Activated naive CD8-positive, alpha-beta T cell treated with anti-CD3 and anti-CD28 coated beads, Interleukin-2, amount 50 U/mL, for 24 hours (primary cell): Measurements from ENCODE around the gene CDH13.

Experiments
- ATAC-seq: fragments of 150-1000 bp; cut with Tn5 transposase; one replicate; pipeline ENCODE4 v1.10.0; 2021
- DNase-seq: peaks from one replicate; pipeline ENCODE4 v3.0.0; 2021
- H3K27ac Mint-ChIP-seq: one replicate; pipeline ENCODE4 v1.8.0; 2021; ENCODE audit warnings: mild to moderate bottlenecking, mixed read lengths
- H3K27me3 Mint-ChIP-seq: one replicate; pipeline ENCODE4 v1.8.0; 2021; ENCODE audit warnings: mixed read lengths
- H3K36me3 Mint-ChIP-seq: one replicate; pipeline ENCODE4 v1.8.0; 2021; ENCODE audit warnings: low read depth, mixed read lengths
- H3K4me1 Mint-ChIP-seq: one replicate; pipeline ENCODE4 v1.8.0; 2021; ENCODE audit warnings: mixed read lengths
- H3K4me3 Mint-ChIP-seq: one replicate; pipeline ENCODE4 v1.8.0; 2021; ENCODE audit warnings: mild to moderate bottlenecking, moderate library complexity, mixed read lengths
- H3K9me3 Mint-ChIP-seq: one replicate; pipeline ENCODE4 v1.8.0; 2021; ENCODE audit warnings: mixed read lengths

Gene CDH13

DNA sequence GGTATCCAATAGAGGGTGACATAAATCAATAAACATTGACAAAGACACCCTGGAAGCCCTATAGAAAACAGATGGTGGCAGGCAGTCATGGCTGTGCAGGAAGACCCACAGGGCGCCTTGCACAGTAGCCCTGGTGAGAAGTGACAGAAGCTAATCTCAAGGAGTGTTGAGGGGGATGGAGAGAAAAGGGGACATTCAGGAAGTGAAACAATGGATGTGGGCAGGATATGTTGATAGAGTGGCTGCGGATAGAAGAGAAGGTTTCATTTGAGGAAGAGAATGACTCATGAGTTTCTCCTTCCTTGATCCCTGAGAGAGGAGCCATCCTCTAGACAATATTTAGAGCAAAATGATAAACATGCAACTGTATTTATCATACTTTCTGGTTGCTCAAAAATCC lies 712.2 kb downstream of the CDH13 start:
- no peak overlapping the region for H3K4me3 Mint-ChIP-seq
- H3K27me3 Mint-ChIP-seq, result peaks cover 5% of the 10 kb centered on the region
- H3K9me3 Mint-ChIP-seq, result no peaks in the 10 kb centered on the region
- H3K36me3 Mint-ChIP-seq, result no peaks in the 10 kb centered on the region
- H3K4me1 Mint-ChIP-seq, result no peaks in the 10 kb centered on the region
- H3K27ac Mint-ChIP-seq, result no peak overlapping the region
- DNase-seq (no peak), ATAC-seq (no peak)

- no peak for DNase-seq
- Mint-ChIP-seq H3K36me3 (no peaks in the 10 kb centered on the region), H3K27me3 (peaks cover 4% of the 10 kb centered on the region), H3K9me3 (peaks cover 9% of the 10 kb centered on the region), H3K4me3 (no peak overlapping the region), H3K4me1 (no peaks in the 10 kb centered on the region), H3K27ac (no peak overlapping the region)
- no peak for ATAC-seq
Observed at GRCh38 chr16:83343935-83344366, 717.2 kb downstream of the CDH13 start.

DNA sequence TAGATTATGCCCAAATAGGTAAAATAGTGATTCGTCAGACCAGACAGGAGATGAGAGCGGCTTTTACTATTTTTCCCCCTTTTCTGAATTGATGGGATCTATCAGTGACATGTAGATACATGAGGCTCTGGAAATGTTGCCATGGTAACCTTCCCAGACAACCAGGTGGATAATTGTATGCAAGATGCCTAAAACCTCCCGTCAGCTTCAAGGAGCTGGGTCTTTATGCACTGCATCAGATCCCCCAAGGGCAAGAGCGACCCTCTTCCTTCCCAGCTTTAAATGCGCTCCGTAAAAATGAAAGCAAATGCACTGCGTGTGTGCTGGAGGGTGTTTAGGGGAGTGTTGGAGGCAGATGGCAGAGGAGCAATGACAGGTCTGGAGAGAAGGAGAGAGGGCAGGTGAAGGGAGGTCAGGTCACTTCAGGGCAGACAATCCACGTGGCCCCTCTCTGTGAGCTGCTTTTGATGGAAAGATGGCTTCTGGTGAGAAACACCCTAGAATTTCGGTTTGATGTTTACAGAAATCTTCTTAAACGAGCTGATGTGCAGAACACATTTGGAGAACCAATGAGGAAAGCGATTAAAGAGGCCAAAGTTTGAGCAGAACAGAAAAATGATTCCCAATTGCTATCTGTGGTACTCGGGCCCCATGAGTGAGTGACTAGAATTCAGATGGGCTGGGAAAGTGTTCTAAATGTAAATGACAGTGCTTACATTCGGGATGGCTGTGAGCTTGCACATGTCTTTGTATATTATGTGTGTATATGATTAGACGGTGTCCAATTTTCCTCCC lies 719.3 kb downstream of the CDH13 start:
- ATAC-seq (no peak), DNase-seq (no peak)
- Mint-ChIP-seq H3K27ac (no peak overlapping the region), H3K36me3 (no peaks in the 10 kb centered on the region), H3K27me3 (peaks cover 4% of the 10 kb centered on the region), H3K9me3 (peaks cover 9% of the 10 kb centered on the region), H3K4me1 (no peaks in the 10 kb centered on the region), H3K4me3 (no peak overlapping the region)

DNA sequence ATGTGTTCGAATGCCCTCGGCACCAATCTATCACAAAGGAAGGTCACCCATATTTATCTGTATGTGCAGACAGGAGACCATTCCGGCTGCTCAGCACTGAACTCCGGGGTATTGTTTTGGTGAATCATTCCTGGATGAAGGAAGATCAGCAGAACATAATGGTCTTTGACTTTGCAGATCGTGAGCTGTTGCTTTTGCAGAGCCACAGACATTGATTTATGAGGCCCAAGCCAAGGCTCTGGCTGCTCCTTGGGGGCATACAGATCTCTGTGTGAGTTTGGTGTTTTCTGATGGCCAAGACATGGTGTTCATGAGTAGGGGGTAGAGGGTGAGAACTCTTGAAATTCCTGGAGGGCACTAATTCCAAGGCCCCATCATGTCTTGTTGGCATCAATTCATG lies 722.2 kb downstream of the CDH13 start:
- peaks cover 5% of the 10 kb centered on the region for H3K27me3 Mint-ChIP-seq
- H3K36me3 Mint-ChIP-seq, result no peaks in the 10 kb centered on the region
- peaks cover 9% of the 10 kb centered on the region for H3K9me3 Mint-ChIP-seq
- DNase-seq (no peak), ATAC-seq (no peak)
- no peaks in the 10 kb centered on the region for H3K4me1 Mint-ChIP-seq
- H3K4me3 Mint-ChIP-seq, result no peak overlapping the region
- H3K27ac Mint-ChIP-seq, result no peak overlapping the region

GRCh38 chr16:83350481-83350880 lies 723.7 kb downstream of the CDH13 start:
- peaks cover 6% of the 10 kb centered on the region for H3K9me3 Mint-ChIP-seq
- no peak overlapping the region for H3K27ac Mint-ChIP-seq
- no peak for ATAC-seq
- no peaks in the 10 kb centered on the region for H3K4me1 Mint-ChIP-seq
- DNase-seq, result no peak
- no peak overlapping the region for H3K4me3 Mint-ChIP-seq
- H3K36me3 Mint-ChIP-seq, result no peaks in the 10 kb centered on the region
- H3K27me3 Mint-ChIP-seq, result peaks cover 5% of the 10 kb centered on the region

DNA sequence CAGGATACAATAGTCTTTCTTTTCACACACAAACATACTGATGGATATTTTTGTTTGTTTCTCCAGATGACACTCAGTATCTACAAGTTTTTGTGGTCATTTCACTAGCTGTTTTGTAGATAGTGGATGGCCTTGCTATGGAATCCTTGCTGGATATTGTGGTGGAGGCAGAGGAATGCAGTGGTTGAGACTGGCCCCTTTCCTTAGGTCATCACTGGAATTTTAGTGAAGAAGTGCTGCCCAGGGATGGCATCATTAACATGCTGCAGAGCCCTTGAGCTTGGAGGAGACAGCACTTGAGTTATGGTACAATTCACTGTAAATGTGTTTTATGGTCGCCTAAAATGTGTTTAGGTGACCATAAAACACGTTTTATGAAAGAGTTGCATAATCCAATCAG lies 725.1 kb downstream of the CDH13 start:
- peaks cover 2% of the 10 kb centered on the region for H3K27me3 Mint-ChIP-seq
- no peaks in the 10 kb centered on the region for H3K9me3 Mint-ChIP-seq
- H3K4me3 Mint-ChIP-seq, result no peak overlapping the region
- H3K36me3 Mint-ChIP-seq, result no peaks in the 10 kb centered on the region
- H3K4me1 Mint-ChIP-seq, result no peaks in the 10 kb centered on the region
- no peak for DNase-seq
- ATAC-seq, result no peak
- no peak overlapping the region for H3K27ac Mint-ChIP-seq

DNA sequence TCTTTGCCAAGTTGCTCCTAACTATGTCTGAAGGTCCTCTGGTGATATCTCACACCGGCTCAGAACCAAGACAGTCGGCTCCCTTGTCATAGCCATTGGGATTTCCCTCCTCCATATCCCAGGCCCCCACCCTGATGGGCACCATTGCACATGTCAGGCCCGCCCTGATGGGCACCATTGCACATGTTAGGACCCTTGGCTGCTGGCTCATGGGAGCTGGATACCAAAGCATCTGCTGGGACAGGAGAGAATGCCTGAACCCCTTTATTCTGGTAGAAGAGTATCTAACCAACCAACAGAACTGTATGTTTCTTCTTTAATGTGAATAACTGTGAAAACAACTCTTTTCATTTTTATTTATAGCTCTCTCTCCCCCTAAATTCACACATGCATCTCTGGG lies 726.5 kb downstream of the CDH13 start:
- Mint-ChIP-seq H3K27me3 (peaks cover 2% of the 10 kb centered on the region), H3K4me3 (no peak overlapping the region), H3K4me1 (no peaks in the 10 kb centered on the region), H3K9me3 (no peaks in the 10 kb centered on the region), H3K27ac (no peak overlapping the region), H3K36me3 (no peaks in the 10 kb centered on the region)
- DNase-seq (no peak), ATAC-seq (no peak)

DNA sequence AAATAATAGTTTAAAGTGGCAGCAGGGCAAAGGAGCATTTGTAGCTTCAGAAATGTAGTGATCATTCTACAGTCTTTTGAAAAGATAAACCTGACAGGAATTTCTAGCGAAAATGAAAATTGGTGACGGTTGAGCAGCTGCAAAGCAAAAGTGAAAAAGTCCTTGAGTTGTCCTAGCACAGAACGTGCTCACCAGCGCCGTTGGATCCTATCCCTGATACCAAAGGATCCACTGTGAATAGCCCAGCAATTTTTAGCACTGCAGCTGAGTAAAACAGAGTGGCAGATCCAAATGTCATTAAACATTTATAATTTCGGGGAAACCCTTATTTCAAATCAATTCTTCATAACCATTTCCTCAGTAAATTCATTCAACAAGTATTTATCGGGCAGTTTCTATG lies 727.2 kb downstream of the CDH13 start:
- Mint-ChIP-seq H3K9me3 (no peaks in the 10 kb centered on the region), H3K27ac (no peak overlapping the region), H3K4me3 (no peak overlapping the region), H3K36me3 (no peaks in the 10 kb centered on the region), H3K4me1 (no peaks in the 10 kb centered on the region), H3K27me3 (peaks cover 2% of the 10 kb centered on the region)
- DNase-seq (no peak), ATAC-seq (no peak)

DNA sequence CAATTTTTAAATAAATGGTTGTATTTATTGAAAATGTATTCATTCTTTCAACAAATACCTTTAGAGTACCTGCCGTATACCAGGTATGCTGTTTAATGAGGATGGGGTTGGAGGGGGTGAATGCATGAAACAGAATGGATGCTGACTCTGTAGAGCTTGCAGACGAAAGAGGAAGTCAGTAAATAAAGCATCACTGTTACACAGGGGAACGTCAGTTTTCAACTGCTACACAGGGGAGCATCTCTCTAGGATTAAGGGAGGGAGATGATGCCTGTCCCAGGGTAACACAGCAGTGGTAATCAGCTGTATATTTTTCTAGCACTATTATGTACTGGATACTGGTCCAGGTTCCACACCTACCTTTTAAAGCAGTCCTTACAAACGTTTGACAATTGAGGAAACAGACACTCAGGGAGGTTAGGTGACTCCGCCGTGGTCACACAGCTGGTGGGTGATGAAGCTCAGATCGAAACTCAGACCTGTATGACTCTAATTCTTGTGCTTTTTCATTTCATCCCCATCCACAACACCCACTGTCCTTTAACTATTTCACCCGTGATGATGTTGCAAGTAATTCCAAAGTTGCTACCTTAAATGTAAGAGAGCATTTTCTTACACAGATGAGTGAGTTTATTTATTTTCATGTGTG lies 728.9 kb downstream of the CDH13 start:
- no peaks in the 10 kb centered on the region for H3K36me3 Mint-ChIP-seq
- H3K27ac Mint-ChIP-seq, result no peak overlapping the region
- ATAC-seq (no peak), DNase-seq (no peak)
- H3K27me3 Mint-ChIP-seq, result peaks cover 2% of the 10 kb centered on the region
- no peaks in the 10 kb centered on the region for H3K9me3 Mint-ChIP-seq
- no peaks in the 10 kb centered on the region for H3K4me1 Mint-ChIP-seq
- H3K4me3 Mint-ChIP-seq, result no peak overlapping the region

GRCh38 chr16:83356266-83356665 lies 729.5 kb downstream of the CDH13 start:
- no peak overlapping the region for H3K4me3 Mint-ChIP-seq
- H3K27ac Mint-ChIP-seq, result no peak overlapping the region
- H3K4me1 Mint-ChIP-seq, result no peaks in the 10 kb centered on the region
- H3K9me3 Mint-ChIP-seq, result no peaks in the 10 kb centered on the region
- DNase-seq, result no peak
- no peak for ATAC-seq
- H3K36me3 Mint-ChIP-seq, result no peaks in the 10 kb centered on the region
- H3K27me3 Mint-ChIP-seq, result peaks cover 2% of the 10 kb centered on the region

- no peak for DNase-seq
- H3K4me3 Mint-ChIP-seq, result no peak overlapping the region
- H3K9me3 Mint-ChIP-seq, result no peaks in the 10 kb centered on the region
Observed at GRCh38 chr16:83356986-83357385, 730.2 kb downstream of the CDH13 start.

GRCh38 chr16:83363521-83363920 lies 736.8 kb downstream of the CDH13 start:
- Mint-ChIP-seq H3K27ac (no peak overlapping the region), H3K9me3 (no peaks in the 10 kb centered on the region), H3K36me3 (no peaks in the 10 kb centered on the region), H3K4me1 (no peaks in the 10 kb centered on the region), H3K27me3 (no peaks in the 10 kb centered on the region), H3K4me3 (no peak overlapping the region)
- ATAC-seq (no peak), DNase-seq (no peak)

More at GRCh38 chr16:83356986-83357385, 730.2 kb downstream of the CDH13 start:
- Mint-ChIP-seq H3K4me1 (no peaks in the 10 kb centered on the region), H3K36me3 (no peaks in the 10 kb centered on the region), H3K27ac (no peak overlapping the region), H3K27me3 (no peaks in the 10 kb centered on the region)
- no peak for ATAC-seq

- Mint-ChIP-seq H3K9me3 (no peaks in the 10 kb centered on the region), H3K4me3 (no peak overlapping the region), H3K27me3 (no peaks in the 10 kb centered on the region), H3K4me1 (no peaks in the 10 kb centered on the region), H3K36me3 (no peaks in the 10 kb centered on the region), H3K27ac (no peak overlapping the region)
- no peak for DNase-seq
- ATAC-seq, result no peak
Observed at GRCh38 chr16:83365166-83365565, 738.4 kb downstream of the CDH13 start.

- DNase-seq, result no peak
- Mint-ChIP-seq H3K4me3 (no peak overlapping the region), H3K36me3 (no peaks in the 10 kb centered on the region), H3K4me1 (no peaks in the 10 kb centered on the region), H3K9me3 (no peaks in the 10 kb centered on the region), H3K27ac (no peak overlapping the region), H3K27me3 (no peaks in the 10 kb centered on the region)
- ATAC-seq, result no peak
Observed at GRCh38 chr16:83366228-83366627, 739.5 kb downstream of the CDH13 start.

GRCh38 chr16:83374979-83375378 lies 748.2 kb downstream of the CDH13 start:
- H3K27me3 Mint-ChIP-seq, result no peaks in the 10 kb centered on the region
- no peaks in the 10 kb centered on the region for H3K9me3 Mint-ChIP-seq
- no peaks in the 10 kb centered on the region for H3K36me3 Mint-ChIP-seq
- H3K4me1 Mint-ChIP-seq, result no peaks in the 10 kb centered on the region
- no peak overlapping the region for H3K27ac Mint-ChIP-seq
- H3K4me3 Mint-ChIP-seq, result no peak overlapping the region
- ATAC-seq (no peak), DNase-seq (no peak)
